Measurements from ENCODE around the gene SBNO1.
"Not testable (repeated sequence)": the region's sequence is repeated elsewhere in the genome, so short reads cannot be mapped to it uniquely, and the experiment has no call there.

Gene SBNO1

GRCh38 chr12:123337070-123337469, 27.6 kb downstream of the SBNO1 start:
- H3K27me3 ChIP-seq (replicated peaks; ENCODE audit: control insufficient read depth, insufficient read depth, low read length): no peaks in the 10 kb centered on the region
- no peak for TF ChIP-seq CTCF (IDR thresholded peaks at IDR 0.05; ENCODE audit: insufficient read depth, low read length, poor library complexity, severe bottlenecking)
- peaks cover 7% of the 10 kb centered on the region for H3K36me3 ChIP-seq (ENCODE audit: control insufficient read depth, insufficient read depth, low read length)
- DNase-seq (ENCODE audit: extremely low read depth, insufficient read length): no peak
- no peak overlapping the region for H3K4me3 ChIP-seq (replicated peaks; ENCODE audit: low read depth, low read length)

- Histone ChIP-seq H3K27me3 (replicated peaks; ENCODE audit: control insufficient read depth, insufficient read depth, low read length) (no peaks in the 10 kb centered on the region), H3K4me3 (replicated peaks; ENCODE audit: low read depth, low read length) (no peak overlapping the region), H3K36me3 (ENCODE audit: control insufficient read depth, insufficient read depth, low read length) (peaks cover 7% of the 10 kb centered on the region)
- no peak for DNase-seq (ENCODE audit: extremely low read depth, insufficient read length)
- no peak for TF ChIP-seq CTCF (IDR thresholded peaks at IDR 0.05; ENCODE audit: insufficient read depth, low read length, poor library complexity, severe bottlenecking)
Observed at GRCh38 chr12:123336530-123336929, 28.1 kb downstream of the SBNO1 start.

GRCh38 chr12:123335490-123335889, 29.2 kb downstream of the SBNO1 start:
- Histone ChIP-seq H3K4me3 (replicated peaks; ENCODE audit: low read depth, low read length) (no peak overlapping the region), H3K27me3 (replicated peaks; ENCODE audit: control insufficient read depth, insufficient read depth, low read length) (no peaks in the 10 kb centered on the region), H3K36me3 (ENCODE audit: control insufficient read depth, insufficient read depth, low read length) (peaks cover 12% of the 10 kb centered on the region)
- no peak for DNase-seq (ENCODE audit: extremely low read depth, insufficient read length)
- TF ChIP-seq CTCF (IDR thresholded peaks at IDR 0.05; ENCODE audit: insufficient read depth, low read length, poor library complexity, severe bottlenecking): no peak

GRCh38 chr12:123329799-123330198, 34.8 kb downstream of the SBNO1 start:
- Histone ChIP-seq H3K27me3 (replicated peaks; ENCODE audit: control insufficient read depth, insufficient read depth, low read length) (no peaks in the 10 kb centered on the region), H3K4me3 (replicated peaks; ENCODE audit: low read depth, low read length) (no peak overlapping the region), H3K36me3 (ENCODE audit: control insufficient read depth, insufficient read depth, low read length) (peaks cover 22% of the 10 kb centered on the region)
- no peak for TF ChIP-seq CTCF (IDR thresholded peaks at IDR 0.05; ENCODE audit: insufficient read depth, low read length, poor library complexity, severe bottlenecking)
- no peak for DNase-seq (ENCODE audit: extremely low read depth, insufficient read length)

GRCh38 chr12:123319826-123320225, 44.8 kb downstream of the SBNO1 start:
- TF ChIP-seq CTCF (IDR thresholded peaks at IDR 0.05; ENCODE audit: insufficient read depth, low read length, poor library complexity, severe bottlenecking): no peak
- DNase-seq (ENCODE audit: extremely low read depth, insufficient read length): no peak
- Histone ChIP-seq H3K36me3 (ENCODE audit: control insufficient read depth, insufficient read depth, low read length) (peaks cover 12% of the 10 kb centered on the region), H3K4me3 (replicated peaks; ENCODE audit: low read depth, low read length) (no peak overlapping the region), H3K27me3 (replicated peaks; ENCODE audit: control insufficient read depth, insufficient read depth, low read length) (no peaks in the 10 kb centered on the region)

- no peak for TF ChIP-seq CTCF (IDR thresholded peaks at IDR 0.05; ENCODE audit: insufficient read depth, low read length, poor library complexity, severe bottlenecking)
- no peaks in the 10 kb centered on the region for H3K27me3 ChIP-seq (replicated peaks; ENCODE audit: control insufficient read depth, insufficient read depth, low read length)
- no peak for DNase-seq (ENCODE audit: extremely low read depth, insufficient read length)
- H3K36me3 ChIP-seq (ENCODE audit: control insufficient read depth, insufficient read depth, low read length): peaks cover 12% of the 10 kb centered on the region
- H3K4me3 ChIP-seq (replicated peaks; ENCODE audit: low read depth, low read length): no peak overlapping the region
Observed at GRCh38 chr12:123319273-123319672, 45.4 kb downstream of the SBNO1 start.

- H3K36me3 ChIP-seq (ENCODE audit: control insufficient read depth, insufficient read depth, low read length): peaks cover 10% of the 10 kb centered on the region
- DNase-seq (ENCODE audit: extremely low read depth, insufficient read length); H3K27me3 ChIP-seq (replicated peaks; ENCODE audit: control insufficient read depth, insufficient read depth, low read length); H3K4me3 ChIP-seq (replicated peaks; ENCODE audit: low read depth, low read length): not testable (repeated sequence)
Observed at GRCh38 chr12:123313046-123313445, 51.6 kb downstream of the SBNO1 start.
